Smooth muscle cell (in vitro differentiated cells): ENCODE results near the gene PPP1R7. TPM values are rescaled to one million over a fixed set of nuclear protein-coding genes. Genes with fewer than 3 reads are reported as not detected.

Source experiments
- DNase-seq: peaks from one replicate; lab custom pipeline; 2025; ENCODE audit not compliant: unreplicated experiment; lab: John Stamatoyannopoulos, UW
- H2AFZ ChIP-seq: fragments of 200-600 bp; sonication (generic); 2 replicates; pipeline ENCODE4 v1.6.0; 2016; ENCODE audit warnings: antibody characterized with exemption, low read depth, mild to moderate bottlenecking
- H3F3A ChIP-seq: fragments of 200-600 bp; sonication (generic); 2 replicates; pipeline ENCODE4 v1.6.0; 2017; ENCODE audit warnings: antibody characterized with exemption, low read depth
- H3K27ac ChIP-seq: fragments of 200-600 bp; sonication (generic); 2 replicates; pipeline ENCODE4 v1.5.1; 2016; ENCODE audit warnings: low read depth, mild to moderate bottlenecking
- H3K27me3 ChIP-seq: fragments of 200-600 bp; sonication (generic); 2 replicates; pipeline ENCODE4 v1.6.1; 2016; ENCODE audit warnings: low read depth, mild to moderate bottlenecking
- H3K36me3 ChIP-seq: fragments of 200-600 bp; sonication (generic); 2 replicates; pipeline ENCODE4 v1.5.1; 2016; ENCODE audit warnings: low read depth
- H3K4me1 ChIP-seq: fragments of 200-600 bp; sonication (generic); 2 replicates; pipeline ENCODE4 v1.5.1; 2016; ENCODE audit warnings: low read depth
- H3K4me2 ChIP-seq: fragments of 200-600 bp; sonication (generic); 2 replicates; pipeline ENCODE4 v1.6.0; 2016; ENCODE audit warnings: mild to moderate bottlenecking
- H3K4me3 ChIP-seq: fragments of 200-600 bp; sonication (generic); 2 replicates; pipeline ENCODE4 v1.5.1; 2016; ENCODE audit warnings: mild to moderate bottlenecking
- H3K79me2 ChIP-seq: fragments of 200-600 bp; sonication (generic); 2 replicates; pipeline ENCODE4 v1.6.0; 2016; ENCODE audit warnings: low read depth, mild to moderate bottlenecking
- H3K9ac ChIP-seq: fragments of 200-600 bp; sonication (generic); 2 replicates; pipeline ENCODE4 v1.6.0; 2016; ENCODE audit warnings: low read depth
- H3K9me3 ChIP-seq: fragments of 200-600 bp; sonication (generic); replicated peaks from 2 replicates; pipeline ENCODE4 v1.5.1; 2016; ENCODE audit warnings: low read depth
- H4K20me1 ChIP-seq: fragments of 200-600 bp; sonication (generic); 2 replicates; pipeline ENCODE4 v1.6.0; 2016; ENCODE audit warnings: low read depth
- WGBS: methylation state at CpG from one replicate; pipeline ENCODE4 v1.1.7; 2016; ENCODE audit warnings: low lambda C conversion rate; 5-methylcytosine and 5-hydroxymethylcytosine counted together
- polyA plus RNA-seq: library from polyadenylated mRNA; unstranded; fragments of >200 nt; fragmentation: Nextera tagmentation; extraction: Ambion mirVana; gene quantifications from 2 replicates; pipeline ENCODE4 v1.2.1, GENCODE V29; 2016
- total RNA-seq: library from RNA; depleted of rRNA; stranded (reverse); fragments of >200 nt; gene quantifications from 2 replicates; pipeline ENCODE4 v1.2.3, GENCODE V29; 2014
- TF ChIP-seq, protein P1 (sequence below): fragments of 200-600 bp; sonication (generic); IDR thresholded peaks from 2 replicates; pipeline ENCODE4 v1.5.1; 2017; ENCODE audit warnings: borderline replicate concordance, mild to moderate bottlenecking, antibody characterized with exemption; ENCODE audit not compliant: insufficient read depth, poor library complexity, severe bottlenecking

PPP1R7 gene
- total and polyA plus RNA-seq, 2 experiments from 2014 or later = 54.3 to 74.9 TPM

- H3F3A ChIP-seq = no peaks in the 10 kb centered on the region
- no peak for DNase-seq
- WGBS = 92% methylated on average over 14 of the region's 14 CpGs
- no peaks in the 10 kb centered on the region for H3K4me1 ChIP-seq
- H3K27me3 ChIP-seq = no peaks in the 10 kb centered on the region
- H3K4me3 ChIP-seq = no peak overlapping the region
- TF ChIP-seq, protein P1, sequence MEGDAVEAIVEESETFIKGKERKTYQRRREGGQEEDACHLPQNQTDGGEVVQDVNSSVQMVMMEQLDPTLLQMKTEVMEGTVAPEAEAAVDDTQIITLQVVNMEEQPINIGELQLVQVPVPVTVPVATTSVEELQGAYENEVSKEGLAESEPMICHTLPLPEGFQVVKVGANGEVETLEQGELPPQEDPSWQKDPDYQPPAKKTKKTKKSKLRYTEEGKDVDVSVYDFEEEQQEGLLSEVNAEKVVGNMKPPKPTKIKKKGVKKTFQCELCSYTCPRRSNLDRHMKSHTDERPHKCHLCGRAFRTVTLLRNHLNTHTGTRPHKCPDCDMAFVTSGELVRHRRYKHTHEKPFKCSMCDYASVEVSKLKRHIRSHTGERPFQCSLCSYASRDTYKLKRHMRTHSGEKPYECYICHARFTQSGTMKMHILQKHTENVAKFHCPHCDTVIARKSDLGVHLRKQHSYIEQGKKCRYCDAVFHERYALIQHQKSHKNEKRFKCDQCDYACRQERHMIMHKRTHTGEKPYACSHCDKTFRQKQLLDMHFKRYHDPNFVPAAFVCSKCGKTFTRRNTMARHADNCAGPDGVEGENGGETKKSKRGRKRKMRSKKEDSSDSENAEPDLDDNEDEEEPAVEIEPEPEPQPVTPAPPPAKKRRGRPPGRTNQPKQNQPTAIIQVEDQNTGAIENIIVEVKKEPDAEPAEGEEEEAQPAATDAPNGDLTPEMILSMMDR = no peak
- H4K20me1 ChIP-seq = no peaks in the 10 kb centered on the region
- H3K9me3 ChIP-seq = no peaks in the 10 kb centered on the region
- H3K36me3 ChIP-seq = no peaks in the 10 kb centered on the region
- H3K27ac ChIP-seq = no peak overlapping the region
- no peak overlapping the region for H3K4me2 ChIP-seq
- no peak overlapping the region for H2AFZ ChIP-seq
- H3K79me2 ChIP-seq = no peaks in the 10 kb centered on the region
- H3K9ac ChIP-seq = no peak overlapping the region
Measured at GRCh38 chr2:241132538-241133435, 17.5 kb upstream of the PPP1R7 start.

DNA sequence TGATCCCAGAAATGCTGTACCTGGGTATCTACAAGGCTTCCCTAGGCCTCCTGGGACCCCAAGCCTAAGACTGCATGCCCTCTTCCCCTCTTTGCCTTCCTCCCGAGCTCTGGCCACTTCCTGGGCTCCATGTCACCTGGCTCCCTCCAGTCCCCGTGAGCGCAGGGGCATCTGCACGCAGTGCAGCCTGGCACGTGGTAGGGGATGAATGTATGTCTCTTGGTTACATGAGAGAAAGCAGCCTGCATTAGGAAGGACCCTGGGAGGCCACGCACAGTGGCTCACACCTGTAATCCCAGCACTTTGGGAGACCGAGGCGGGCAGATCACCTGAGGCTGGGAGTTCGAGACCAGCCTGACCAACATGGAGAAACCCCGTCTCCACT is 16.8 kb upstream of the PPP1R7 start:
- Histone ChIP-seq H3K27ac (no peak overlapping the region), H3K4me2 (no peak overlapping the region), H3K79me2 (no peaks in the 10 kb centered on the region), H3K9me3 (no peaks in the 10 kb centered on the region), H2AFZ (no peak overlapping the region), H4K20me1 (no peaks in the 10 kb centered on the region), H3K36me3 (no peaks in the 10 kb centered on the region), H3F3A (no peaks in the 10 kb centered on the region), H3K9ac (no peak overlapping the region), H3K4me3 (no peak overlapping the region), H3K27me3 (no peaks in the 10 kb centered on the region), H3K4me1 (no peaks in the 10 kb centered on the region)
- DNase-seq = no peak
- TF ChIP-seq, protein P1 = no peak
- 93% methylated on average over 10 of the region's 10 CpGs for WGBS

DNA sequence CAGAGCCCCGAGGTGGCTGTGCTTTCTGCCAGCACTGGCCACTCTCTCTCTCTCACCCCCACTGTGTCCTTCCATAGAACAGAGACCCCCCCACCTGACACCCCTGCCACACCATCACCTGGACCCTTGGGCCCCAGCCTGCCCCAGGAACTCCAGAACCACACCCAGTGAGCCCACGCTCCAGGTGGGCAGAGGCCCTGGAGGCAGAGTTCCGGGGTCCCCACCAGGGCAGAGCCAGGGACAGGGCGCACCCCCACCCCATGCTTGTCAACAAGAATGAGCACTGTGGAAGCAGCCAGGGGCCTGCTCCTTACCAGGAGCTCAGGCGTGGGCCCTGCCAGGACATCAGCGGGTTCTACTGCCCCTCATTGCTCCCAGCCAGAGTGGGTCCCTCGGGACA is 15.6 kb upstream of the PPP1R7 start:
- no peak for DNase-seq
- Histone ChIP-seq H3K27me3 (no peaks in the 10 kb centered on the region), H4K20me1 (no peaks in the 10 kb centered on the region), H3F3A (no peaks in the 10 kb centered on the region), H2AFZ (no peak overlapping the region), H3K79me2 (no peaks in the 10 kb centered on the region), H3K36me3 (no peaks in the 10 kb centered on the region), H3K4me2 (no peak overlapping the region), H3K4me1 (no peaks in the 10 kb centered on the region), H3K4me3 (no peak overlapping the region), H3K9ac (no peak overlapping the region), H3K27ac (no peak overlapping the region), H3K9me3 (no peaks in the 10 kb centered on the region)
- 97% methylated on average over 7 of the region's 7 CpGs for WGBS
- TF ChIP-seq, protein P1 = no peak

- DNase-seq = no peak
- no peaks in the 10 kb centered on the region for H3K36me3 ChIP-seq
- H3K27ac ChIP-seq = no peak overlapping the region
- H3K9me3 ChIP-seq = no peaks in the 10 kb centered on the region
- H3F3A ChIP-seq = no peaks in the 10 kb centered on the region
- no peak overlapping the region for H3K9ac ChIP-seq
- no peak overlapping the region for H3K4me3 ChIP-seq
- no peaks in the 10 kb centered on the region for H3K4me1 ChIP-seq
- no peak overlapping the region for H2AFZ ChIP-seq
- H3K27me3 ChIP-seq = no peaks in the 10 kb centered on the region
- WGBS = 91% methylated on average over 9 of the region's 9 CpGs
- H3K4me2 ChIP-seq = no peak overlapping the region
- no peaks in the 10 kb centered on the region for H4K20me1 ChIP-seq
- no peaks in the 10 kb centered on the region for H3K79me2 ChIP-seq
- TF ChIP-seq, protein P1 = no peak
Measured at GRCh38 chr2:241135737-241136136, 14.5 kb upstream of the PPP1R7 start.
